ENCODE results near the gene GRIN3B. TPM values are rescaled to one million over a fixed set of nuclear protein-coding genes. Genes with fewer than 3 reads are reported as not detected.
"Not testable (repeated sequence)": the region's sequence is repeated elsewhere in the genome, so short reads cannot be mapped to it uniquely, and the experiment has no call there.

The GRIN3B gene
- total RNA-seq, 1 experiment from 2014 or later = 0.03 TPM

GRCh38 chr19:1011831-1012333, 11.7 kb downstream of the GRIN3B start:
- DNase-seq (ENCODE audit: low read depth, low spot score) = no peak
- in situ Hi-C loops (cut with HindIII; ENCODE audit: low pct_unique_long_range_greater_than_20kb, low sequenced_read_pairs) = no loop called here

- DNase-seq (ENCODE audit: low read depth, low spot score) = no peak
- in situ Hi-C loops (cut with HindIII; ENCODE audit: low pct_unique_long_range_greater_than_20kb, low sequenced_read_pairs) = no loop called here
Observed at GRCh38 chr19:1012334-1012733, 12.1 kb downstream of the GRIN3B start.

- in situ Hi-C loops (cut with HindIII; ENCODE audit: low pct_unique_long_range_greater_than_20kb, low sequenced_read_pairs) = no loop called here
- DNase-seq (ENCODE audit: low read depth, low spot score) = no peak
Observed at GRCh38 chr19:1013218-1013617, 13.0 kb downstream of the GRIN3B start.

GRCh38 chr19:1014161-1015060, 14.2 kb downstream of the GRIN3B start:
- in situ Hi-C loops (cut with HindIII; ENCODE audit: low pct_unique_long_range_greater_than_20kb, low sequenced_read_pairs) = no loop called here
- DNase-seq (ENCODE audit: low read depth, low spot score) = no peak

- DNase-seq (ENCODE audit: low read depth, low spot score) = no peak
- in situ Hi-C loops (cut with HindIII; ENCODE audit: low pct_unique_long_range_greater_than_20kb, low sequenced_read_pairs) = no loop called here
Observed at GRCh38 chr19:1015061-1015781, 15.0 kb downstream of the GRIN3B start.

- in situ Hi-C loops (cut with HindIII; ENCODE audit: low pct_unique_long_range_greater_than_20kb, low sequenced_read_pairs) = no loop called here
- no peak for DNase-seq (ENCODE audit: low read depth, low spot score)
Observed at GRCh38 chr19:1015782-1016646, 15.8 kb downstream of the GRIN3B start.

- no peak for DNase-seq (ENCODE audit: low read depth, low spot score)
- in situ Hi-C loops (cut with HindIII; ENCODE audit: low pct_unique_long_range_greater_than_20kb, low sequenced_read_pairs) = no loop called here
Observed at GRCh38 chr19:1016647-1017114, 16.5 kb downstream of the GRIN3B start.

GRCh38 chr19:1017115-1017905, 17.1 kb downstream of the GRIN3B start:
- in situ Hi-C loops (cut with HindIII; ENCODE audit: low pct_unique_long_range_greater_than_20kb, low sequenced_read_pairs) = no loop called here
- no peak for DNase-seq (ENCODE audit: low read depth, low spot score)

- DNase-seq (ENCODE audit: low read depth, low spot score) = no peak
- in situ Hi-C loops (cut with HindIII; ENCODE audit: low pct_unique_long_range_greater_than_20kb, low sequenced_read_pairs) = no loop called here
Observed at GRCh38 chr19:1017906-1018305, 17.7 kb downstream of the GRIN3B start.

- DNase-seq (ENCODE audit: low read depth, low spot score) = no peak
- in situ Hi-C loops (cut with HindIII; ENCODE audit: low pct_unique_long_range_greater_than_20kb, low sequenced_read_pairs) = no loop called here
Observed at GRCh38 chr19:1018393-1018792, 18.2 kb downstream of the GRIN3B start.

- DNase-seq (ENCODE audit: low read depth, low spot score) = no peak
- in situ Hi-C loops (cut with HindIII; ENCODE audit: low pct_unique_long_range_greater_than_20kb, low sequenced_read_pairs) = no loop called here
Observed at GRCh38 chr19:1018932-1019615, 18.9 kb downstream of the GRIN3B start.

GRCh38 chr19:1019616-1019961, 19.4 kb downstream of the GRIN3B start:
- in situ Hi-C loops (cut with HindIII; ENCODE audit: low pct_unique_long_range_greater_than_20kb, low sequenced_read_pairs) = no loop called here
- DNase-seq (ENCODE audit: low read depth, low spot score) = no peak

GRCh38 chr19:1019980-1020867, 20.0 kb downstream of the GRIN3B start:
- in situ Hi-C loops (cut with HindIII; ENCODE audit: low pct_unique_long_range_greater_than_20kb, low sequenced_read_pairs) = no loop called here

GRCh38 chr19:1020868-1021425, 20.7 kb downstream of the GRIN3B start, which contains the start of gene TMEM259:
Gene TMEM259, minus strand, starts transcription at chr19:1021123. Its CDS starts 127 bp downstream, at chr19:1020996.
- in situ Hi-C loops (cut with HindIII; ENCODE audit: low pct_unique_long_range_greater_than_20kb, low sequenced_read_pairs) = no loop called here
- DNase-seq (ENCODE audit: low read depth, low spot score) = peak; percentile 94

More at GRCh38 chr19:1019980-1020867, 20.0 kb downstream of the GRIN3B start:
- DNase-seq (ENCODE audit: low read depth, low spot score) = no peak

GRCh38 chr19:1023883-1024188, 23.6 kb downstream of the GRIN3B start:
- in situ Hi-C loops (cut with HindIII; ENCODE audit: low pct_unique_long_range_greater_than_20kb, low sequenced_read_pairs) = not testable (repeated sequence)

More at GRCh38 chr19:1023883-1024188, 23.6 kb downstream of the GRIN3B start:
- not testable (repeated sequence) for DNase-seq (ENCODE audit: low read depth, low spot score)

All from SK-MEL-5 (cell line).